Endothelial cell of umbilical vein (primary cell): ENCODE results near the gene MUC22. TPM values are rescaled to one million over a fixed set of nuclear protein-coding genes. Genes with fewer than 3 reads are reported as not detected.
"Not testable (repeated sequence)": the region's sequence is repeated elsewhere in the genome, so short reads cannot be mapped to it uniquely, and the experiment has no call there.

Experiments used
- BruUV-seq: library from RNA; stranded (reverse); fragments of 400-500 nt; replicated peaks from 2 replicates; lab custom pipeline; 2021; lab: Mats Ljungman, UMichigan
- CTCF ChIA-PET: fragments of 300-600, 350-600 bp; sonication (Branson Sonifier 250); formaldehyde crosslinking; loops from one replicate; lab custom pipeline; 2021; ENCODE audit warnings: antibody characterized with exemption, inconsistent platforms; lab: Charles Lee
- POLR2A ChIA-PET: fragments of 300-600, 350-600 bp; sonication (Branson Sonifier 250); formaldehyde crosslinking; loops from one replicate; lab custom pipeline; 2021; ENCODE audit warnings: antibody characterized with exemption, inconsistent platforms; lab: Charles Lee
- DNase-seq: peaks from one replicate; pipeline ENCODE4 v3.0.0-alpha.2; 2011; ENCODE audit warnings: low read depth, low spot score
- FAIRE-seq: peaks from 2 replicates; lab custom pipeline; 2011; peaks lifted over from hg19 to GRCh38; lab: Jason Lieb, UNC
- H2AFZ ChIP-seq: 2 replicates; pipeline ENCODE4 v1.6.0; 2012; ENCODE audit warnings: low read depth, low read length, control low read depth, inconsistent platforms
- H3K27ac ChIP-seq: 2 replicates; pipeline ENCODE4 v1.5.1; 2011; ENCODE audit warnings: low read depth, mild to moderate bottlenecking, control low read depth, low read length, moderate library complexity; ENCODE audit not compliant: insufficient read depth
- H3K27me3 ChIP-seq, 2 experiments: 2 replicates each; pipeline versions ENCODE4 v1.6.0 to v1.6.1; 2011; ENCODE audit warnings: low read length in 2 of 2, mixed read lengths in 1 of 2; ENCODE audit not compliant: control insufficient read depth in 2 of 2, insufficient read depth in 2 of 2
- H3K36me3 ChIP-seq, 2 experiments: 2 replicates in 1 of 2; 3 replicates in 1 of 2; pipeline ENCODE4 v1.5.1; 2011; ENCODE audit warnings: low read length in 2 of 2, mild to moderate bottlenecking in 1 of 2, moderate library complexity in 1 of 2; ENCODE audit not compliant: control insufficient read depth in 2 of 2, insufficient read depth in 2 of 2; ENCODE audit errors: extremely low read depth in 1 of 2
- H3K4me1 ChIP-seq: 3 replicates; pipeline ENCODE4 v1.5.1; 2011; ENCODE audit warnings: mild to moderate bottlenecking, low read length; ENCODE audit not compliant: control insufficient read depth, insufficient read depth; ENCODE audit errors: extremely low read depth
- H3K4me2 ChIP-seq: 2 replicates; pipeline ENCODE4 v1.6.1; 2011; ENCODE audit warnings: low read length, control low read depth, mixed read lengths; ENCODE audit not compliant: insufficient read depth
- H3K4me3 ChIP-seq, 3 experiments: fragments of 200-600 bp in 1 of 3; sonication (generic), shearing (Covaris generic) in 1 of 3; replicated peaks in 1 of 3; 2 replicates each; pipeline ENCODE4 v1.5.1; 2011 to 2016; ENCODE audit warnings: control low read depth in 3 of 3, low read length in 3 of 3, mild to moderate bottlenecking in 2 of 3, inconsistent platforms in 1 of 3, low read depth in 1 of 3, moderate library complexity in 1 of 3; ENCODE audit not compliant: insufficient read depth in 1 of 3
- H3K79me2 ChIP-seq: 2 replicates; pipeline ENCODE4 v1.6.0; 2012; ENCODE audit warnings: low read length, inconsistent platforms; ENCODE audit not compliant: control insufficient read depth, insufficient read depth
- H3K9ac ChIP-seq: replicated peaks from 2 replicates; pipeline ENCODE3; 2011; ENCODE audit warnings: low read length, control low read depth; ENCODE audit not compliant: insufficient read depth; ENCODE audit errors: extremely low read depth
- H3K9me1 ChIP-seq: replicated peaks from 3 replicates; pipeline ENCODE4 v1.6.0; 2011; ENCODE audit warnings: mild to moderate bottlenecking, low read length; ENCODE audit not compliant: control insufficient read depth, insufficient read depth; ENCODE audit errors: extremely low read depth
- H3K9me3 ChIP-seq: replicated peaks from 2 replicates; pipeline ENCODE4 v1.5.1; 2012; ENCODE audit warnings: low read length, inconsistent platforms; ENCODE audit not compliant: control insufficient read depth, insufficient read depth
- H4K20me1 ChIP-seq: replicated peaks from 2 replicates; pipeline ENCODE3; 2011; ENCODE audit warnings: mild to moderate bottlenecking, low read length; ENCODE audit not compliant: control insufficient read depth, insufficient read depth; ENCODE audit errors: extremely low read depth
- EZH2 ChIP-seq: IDR thresholded peaks from 2 replicates; pipeline ENCODE4 v1.6.1; 2012; ENCODE audit warnings: borderline replicate concordance, low read depth, mild to moderate bottlenecking, moderate library complexity, low read length, inconsistent platforms; ENCODE audit not compliant: severe bottlenecking
- FOS ChIP-seq: IDR thresholded peaks from 2 replicates; pipeline ENCODE4 v1.6.1; 2011; ENCODE audit warnings: mild to moderate bottlenecking, low read length, moderate library complexity, borderline replicate concordance; ENCODE audit not compliant: insufficient read depth
- GATA2 ChIP-seq: IDR thresholded peaks from 2 replicates; pipeline ENCODE4 v1.7.0; 2011; ENCODE audit warnings: low read depth, mild to moderate bottlenecking, moderate library complexity, mixed read lengths, low read length; ENCODE audit not compliant: insufficient read length, insufficient read depth
- JUN ChIP-seq: IDR thresholded peaks from 2 replicates; pipeline ENCODE4 v1.6.1; 2011; ENCODE audit warnings: borderline replicate concordance, low read depth; ENCODE audit not compliant: insufficient read length, insufficient read depth
- MAX ChIP-seq: IDR thresholded peaks from 2 replicates; pipeline ENCODE4 v1.6.1; 2011; ENCODE audit not compliant: insufficient read depth, insufficient read length
- MYC ChIP-seq: IDR thresholded peaks from one replicate; pipeline ENCODE4 v1.6.1; 2011; ENCODE audit warnings: mild to moderate bottlenecking, low read depth, low read length
- POLR2A ChIP-seq: IDR thresholded peaks from 2 replicates; pipeline ENCODE4 v1.6.1; 2012; ENCODE audit warnings: low read depth, mild to moderate bottlenecking, control low read depth, low read length
- POLR2AphosphoS5 ChIP-seq: IDR thresholded peaks from 2 replicates; pipeline ENCODE4 v1.6.1; 2012; ENCODE audit warnings: low read depth, mild to moderate bottlenecking, control low read depth, low read length, moderate library complexity; ENCODE audit not compliant: insufficient read depth
- dilution Hi-C: fragments of 300-500 bp; cut with MboI; formaldehyde crosslinking; loops from one replicate; pipeline ENCODE4 v1.15.0; 2019; ENCODE audit warnings: low sequenced_read_pairs; ENCODE audit not compliant: extremely low pct_ligation_motif_present
- intact Hi-C: fragments of 100-400 bp; cut with micrococcal nuclease; formaldehyde crosslinking; loops from one replicate; pipeline ENCODE4 v1.10.0; 2022
- polyA plus RNA-seq, 4 experiments: library from polyadenylated mRNA; depleted of rRNA in 3 of 4; stranded (reverse) in 3 of 4; unstranded in 1 of 4; fragments of >200 nt; gene quantifications; 2 replicates each; pipeline versions ENCODE4 v1.2.1 to v1.2.3, GENCODE V29; 2011 to 2012; ENCODE audit warnings: missing spikeins in 1 of 4
- total RNA-seq: library from RNA; stranded (reverse); gene quantifications from 2 replicates; pipeline ENCODE4 v1.2.3, GENCODE V29; 2021
- TF ChIP-seq, protein P1 (sequence below), 2 donors: IDR thresholded peaks; 1 replicate in 1 of 2; 2 replicates in 1 of 2; pipeline ENCODE4 v1.5.1; 2011; ENCODE audit warnings: low read length in 2 of 2, mild to moderate bottlenecking in 2 of 2, moderate library complexity in 2 of 2, control low read depth in 1 of 2, inconsistent platforms in 1 of 2, low read depth in 1 of 2; ENCODE audit not compliant: insufficient read depth in 1 of 2; ENCODE audit errors: extremely low read depth in 1 of 2

The MUC22 gene
- total and polyA plus RNA-seq, 2 donors (not counting 3 experiments of a cell fraction or from before 2014, with no cell fraction given), result not detected

DNA sequence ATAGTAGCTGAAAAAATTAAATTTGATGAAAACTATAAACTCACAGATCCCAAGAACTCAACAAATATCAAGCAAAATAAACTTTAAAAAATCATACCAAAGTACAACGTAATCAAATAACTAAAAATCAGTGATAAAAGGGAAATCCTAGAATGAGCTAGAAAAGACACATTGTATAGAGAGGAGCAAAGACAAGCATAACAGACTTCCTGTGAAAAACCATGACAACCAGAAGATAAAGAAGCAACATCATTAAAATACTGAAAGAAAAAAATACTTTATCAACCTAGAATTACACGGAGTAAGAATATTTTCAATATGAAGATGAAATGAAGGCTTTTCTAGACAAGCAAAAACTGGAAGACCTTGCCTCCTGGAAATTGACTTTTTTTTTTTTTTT is 9.8 kb downstream of the MUC22 start:
- H2AFZ ChIP-seq, result no peak overlapping the region
- DNase-seq (no peak), FAIRE-seq (no peak)
- no peak overlapping the region for H3K4me2 ChIP-seq
- H3K36me3 ChIP-seq, result no peaks in the 10 kb centered on the region
- H3K4me1 ChIP-seq, result no peaks in the 10 kb centered on the region
- H3K9ac ChIP-seq, result no peak overlapping the region
- TF ChIP-seq MAX, result no peak
- no peak for TF ChIP-seq GATA2
- no peak for TF ChIP-seq JUN
- no peak for TF ChIP-seq EZH2
- TF ChIP-seq FOS, result no peak
- TF ChIP-seq MYC, result no peak
- TF ChIP-seq POLR2AphosphoS5, result no peak
- no peak for TF ChIP-seq POLR2A
- TF ChIP-seq, protein P1, sequence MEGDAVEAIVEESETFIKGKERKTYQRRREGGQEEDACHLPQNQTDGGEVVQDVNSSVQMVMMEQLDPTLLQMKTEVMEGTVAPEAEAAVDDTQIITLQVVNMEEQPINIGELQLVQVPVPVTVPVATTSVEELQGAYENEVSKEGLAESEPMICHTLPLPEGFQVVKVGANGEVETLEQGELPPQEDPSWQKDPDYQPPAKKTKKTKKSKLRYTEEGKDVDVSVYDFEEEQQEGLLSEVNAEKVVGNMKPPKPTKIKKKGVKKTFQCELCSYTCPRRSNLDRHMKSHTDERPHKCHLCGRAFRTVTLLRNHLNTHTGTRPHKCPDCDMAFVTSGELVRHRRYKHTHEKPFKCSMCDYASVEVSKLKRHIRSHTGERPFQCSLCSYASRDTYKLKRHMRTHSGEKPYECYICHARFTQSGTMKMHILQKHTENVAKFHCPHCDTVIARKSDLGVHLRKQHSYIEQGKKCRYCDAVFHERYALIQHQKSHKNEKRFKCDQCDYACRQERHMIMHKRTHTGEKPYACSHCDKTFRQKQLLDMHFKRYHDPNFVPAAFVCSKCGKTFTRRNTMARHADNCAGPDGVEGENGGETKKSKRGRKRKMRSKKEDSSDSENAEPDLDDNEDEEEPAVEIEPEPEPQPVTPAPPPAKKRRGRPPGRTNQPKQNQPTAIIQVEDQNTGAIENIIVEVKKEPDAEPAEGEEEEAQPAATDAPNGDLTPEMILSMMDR (IDR thresholded peaks at IDR 0.05; ENCODE audit: extremely low read depth in 1 of 2, insufficient read depth in 1 of 2, low read depth in 1 of 2, low read length in 2 of 2), result no peak
- CTCF ChIA-PET, result interaction anchor here (1.9 kb wide), 1 partner anchor 22 kb away, joined by 5 read pairs; no protein-coding TSS in a partner anchor
- no TSS peak for BruUV-seq
- intact Hi-C loops, result no loop called here
- no peaks in the 10 kb centered on the region for H3K79me2 ChIP-seq
- no peak overlapping the region for H3K4me3 ChIP-seq
- peaks cover 1 to 4% of the 10 kb centered on the region in 2 experiments for H3K27me3 ChIP-seq
- dilution Hi-C loops, result no loop called here
- POLR2A ChIA-PET, result no interaction called here
- no peaks in the 10 kb centered on the region for H3K9me1 ChIP-seq
- H3K9me3 ChIP-seq, result no peaks in the 10 kb centered on the region
- no peaks in the 10 kb centered on the region for H4K20me1 ChIP-seq
- no peak overlapping the region for H3K27ac ChIP-seq

- FAIRE-seq, H3K27me3 ChIP-seq, DNase-seq, intact Hi-C loops, dilution Hi-C loops, H3K9me1 ChIP-seq, H2AFZ ChIP-seq, H3K79me2 ChIP-seq, H3K9ac ChIP-seq, BruUV-seq, H3K4me2 ChIP-seq, H3K4me1 ChIP-seq, POLR2A ChIA-PET, H3K36me3 ChIP-seq, H4K20me1 ChIP-seq, H3K4me3 ChIP-seq, H3K27ac ChIP-seq, H3K9me3 ChIP-seq: not testable (repeated sequence)
- CTCF ChIA-PET, result interaction anchor here (1.9 kb wide), 1 partner anchor 59 kb away, joined by 7 read pairs; no protein-coding TSS in a partner anchor
Measured at GRCh38 chr6:31020631-31021255, 10.5 kb downstream of the MUC22 start.
